Jurkat, Clone E6-1 (cell line): ENCODE data around the gene CUL9.

ENCODE experiments used
- DNase-seq: peaks from one replicate; pipeline ENCODE4 v3.0.0-alpha.2; 2011; ENCODE audit warnings: low read depth, low spot score
- H3K4me3 ChIP-seq: 2 replicates; pipeline ENCODE4 v1.5.1; 2011; ENCODE audit warnings: mild to moderate bottlenecking, low read length, control low read depth, moderate library complexity

Gene CUL9

DNA sequence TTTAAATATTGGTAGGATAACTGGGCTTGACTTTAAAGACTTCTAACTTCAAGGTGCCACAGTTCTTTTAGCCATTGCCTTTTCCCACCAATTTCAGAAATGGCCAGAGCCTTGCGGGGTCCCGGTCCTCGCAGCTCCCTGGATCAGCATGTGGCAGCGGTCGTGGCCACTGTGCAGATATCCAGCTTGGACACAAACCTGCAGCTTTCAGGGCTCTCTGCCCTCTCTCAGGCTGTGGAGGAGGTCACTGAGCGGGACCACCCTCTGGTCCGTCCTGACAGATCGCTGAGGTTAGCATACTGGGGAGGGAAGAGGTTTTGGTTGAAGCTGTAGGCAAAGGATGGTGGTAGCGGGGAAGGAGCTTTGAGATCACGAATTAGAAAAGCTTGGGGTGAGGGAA, 6.4 kb downstream of the CUL9 start:
- H3K4me3 ChIP-seq = no peak overlapping the region
- DNase-seq = no peak

DNA sequence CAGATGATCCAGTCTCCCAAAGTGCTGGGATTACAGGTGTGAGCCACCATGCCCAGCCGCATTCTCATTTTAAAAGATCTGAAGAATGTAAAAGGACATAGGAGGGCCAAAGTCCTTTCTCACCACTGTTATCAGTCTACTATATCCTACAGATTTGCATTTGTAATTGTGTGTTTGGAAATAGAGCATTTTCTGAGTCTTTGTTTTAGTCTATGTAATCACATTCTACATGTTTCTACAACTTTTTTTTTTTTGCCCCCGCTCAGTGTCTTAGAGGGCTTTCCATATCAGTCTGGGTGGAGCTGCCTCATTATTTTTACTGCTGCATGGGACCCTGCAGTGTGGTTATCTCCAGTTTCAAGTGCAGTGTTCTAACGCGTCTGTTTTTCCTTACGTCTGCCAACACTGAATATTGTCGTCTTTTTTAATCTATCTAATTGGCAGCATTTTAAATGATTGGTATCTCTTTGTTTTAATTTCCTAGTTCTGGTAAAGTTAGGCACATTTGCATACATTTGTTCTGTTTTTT, 7.8 kb downstream of the CUL9 start:
- DNase-seq = no peak
- H3K4me3 ChIP-seq = no peak overlapping the region

DNA sequence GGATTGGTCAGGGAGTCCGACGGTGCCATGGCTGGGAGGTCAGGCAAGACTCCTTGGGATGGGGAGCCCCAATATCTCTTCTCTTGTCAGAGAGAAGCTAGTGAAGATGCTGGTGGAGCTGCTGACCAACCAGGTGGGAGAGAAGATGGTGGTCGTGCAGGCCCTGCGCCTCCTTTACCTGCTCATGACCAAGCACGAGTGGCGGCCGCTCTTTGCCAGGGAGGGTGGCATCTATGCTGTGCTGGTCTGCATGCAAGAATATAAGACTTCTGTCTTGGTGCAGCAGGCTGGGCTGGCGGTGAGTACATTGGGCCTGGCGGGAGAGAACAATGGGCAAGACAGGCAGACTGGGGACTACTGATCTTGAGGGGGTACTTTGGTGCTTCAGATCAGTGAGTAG, 10.9 kb downstream of the CUL9 start:
- H3K4me3 ChIP-seq = no peak overlapping the region
- DNase-seq = no peak

DNA sequence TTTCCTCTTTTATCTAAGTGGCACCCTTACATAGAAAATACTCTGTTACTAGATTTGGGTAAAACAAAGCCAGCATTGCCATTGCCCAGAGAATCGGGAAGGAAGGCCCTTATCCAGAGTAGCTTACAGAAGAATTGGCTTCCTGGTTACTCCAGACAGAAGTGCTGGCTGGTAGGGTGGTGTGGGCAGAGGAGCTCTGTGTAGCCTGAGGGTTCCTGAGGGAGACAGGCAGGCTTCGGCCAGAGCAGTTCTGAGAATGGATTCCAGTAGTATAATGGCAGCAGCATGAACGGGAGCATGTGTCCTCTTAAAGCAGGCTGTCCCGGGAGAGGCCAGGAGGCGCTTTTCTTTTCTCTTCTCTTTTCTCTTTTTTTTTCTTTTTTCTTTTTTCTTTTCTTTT, 11.9 kb downstream of the CUL9 start:
- no peak overlapping the region for H3K4me3 ChIP-seq
- no peak for DNase-seq

DNA sequence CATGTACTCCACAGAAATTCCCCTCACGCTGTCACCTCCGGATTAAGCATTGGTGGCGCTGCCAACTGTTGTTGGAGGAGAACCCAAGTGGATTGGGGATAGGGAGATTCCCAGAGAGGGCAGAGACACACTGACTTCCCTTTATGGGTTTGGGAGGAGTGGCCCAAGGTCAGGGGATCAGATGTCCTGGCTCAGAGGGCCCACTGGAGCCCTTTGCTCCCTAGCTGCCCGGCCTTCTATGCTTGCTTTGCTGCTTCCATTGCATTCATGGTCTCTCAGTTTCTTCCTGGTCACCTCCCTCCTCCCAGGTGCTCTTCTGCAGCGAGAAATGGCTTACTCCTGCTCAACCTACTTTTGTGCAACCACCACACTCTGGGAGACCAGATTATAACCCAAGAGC, 14.3 kb downstream of the CUL9 start:
- no peak overlapping the region for H3K4me3 ChIP-seq
- no peak for DNase-seq

DNA sequence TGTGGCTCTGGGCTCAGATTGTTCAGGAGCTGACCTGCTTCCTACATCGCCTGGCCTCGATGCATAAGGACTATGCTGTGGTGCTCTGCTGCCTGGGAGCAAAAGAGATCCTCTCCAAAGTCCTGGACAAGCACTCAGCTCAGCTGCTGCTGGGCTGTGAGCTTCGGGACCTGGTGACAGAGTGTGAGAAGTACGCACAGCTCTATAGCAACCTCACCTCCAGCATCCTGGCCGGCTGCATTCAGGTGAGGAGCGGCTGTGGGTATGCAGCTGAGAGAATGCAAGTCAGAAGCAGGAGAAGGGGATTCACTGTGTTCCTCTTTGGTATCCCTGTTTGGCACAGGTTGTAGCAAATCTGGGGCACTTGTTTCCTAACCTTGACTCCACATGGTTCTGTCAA, 17.9 kb downstream of the CUL9 start:
- no peak for DNase-seq
- H3K4me3 ChIP-seq = no peak overlapping the region

DNA sequence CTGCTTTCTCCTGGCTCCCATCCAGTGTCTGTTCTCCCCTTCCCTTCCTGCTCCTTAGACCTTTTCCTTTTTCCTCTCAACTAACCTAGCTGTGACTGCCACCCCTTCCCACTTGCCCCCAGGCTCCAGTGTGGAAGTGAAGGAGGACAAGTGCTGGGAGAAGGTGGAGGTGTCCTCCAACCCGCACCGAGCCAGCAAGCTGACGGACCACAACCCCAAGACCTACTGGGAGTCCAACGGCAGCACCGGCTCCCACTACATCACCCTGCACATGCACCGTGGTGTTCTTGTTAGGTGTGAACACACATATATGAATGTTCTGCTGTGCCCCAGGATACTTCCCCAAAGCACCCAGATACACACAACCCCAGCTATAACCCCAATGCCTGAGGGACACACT, 18.5 kb downstream of the CUL9 start:
- no peak for DNase-seq
- no peak overlapping the region for H3K4me3 ChIP-seq

DNA sequence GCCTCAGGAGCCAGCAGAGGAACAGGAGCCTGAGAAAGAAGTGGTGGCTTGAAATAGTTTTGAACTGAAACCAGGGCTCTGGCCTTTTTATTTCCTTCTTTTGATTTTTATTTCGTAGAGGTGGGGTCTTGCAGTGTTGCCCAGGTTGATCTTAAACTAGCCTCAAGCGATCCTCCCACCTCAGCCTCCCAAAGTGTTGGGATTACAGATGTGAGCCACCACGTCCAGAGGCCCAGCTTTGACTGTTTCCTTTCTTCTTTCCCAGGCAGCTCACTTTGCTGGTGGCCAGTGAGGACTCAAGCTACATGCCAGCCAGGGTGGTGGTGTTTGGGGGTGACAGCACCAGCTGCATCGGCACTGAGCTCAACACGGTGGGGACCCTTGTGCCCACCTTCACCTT, 20.5 kb downstream of the CUL9 start:
- H3K4me3 ChIP-seq = no peak overlapping the region
- no peak for DNase-seq

DNA sequence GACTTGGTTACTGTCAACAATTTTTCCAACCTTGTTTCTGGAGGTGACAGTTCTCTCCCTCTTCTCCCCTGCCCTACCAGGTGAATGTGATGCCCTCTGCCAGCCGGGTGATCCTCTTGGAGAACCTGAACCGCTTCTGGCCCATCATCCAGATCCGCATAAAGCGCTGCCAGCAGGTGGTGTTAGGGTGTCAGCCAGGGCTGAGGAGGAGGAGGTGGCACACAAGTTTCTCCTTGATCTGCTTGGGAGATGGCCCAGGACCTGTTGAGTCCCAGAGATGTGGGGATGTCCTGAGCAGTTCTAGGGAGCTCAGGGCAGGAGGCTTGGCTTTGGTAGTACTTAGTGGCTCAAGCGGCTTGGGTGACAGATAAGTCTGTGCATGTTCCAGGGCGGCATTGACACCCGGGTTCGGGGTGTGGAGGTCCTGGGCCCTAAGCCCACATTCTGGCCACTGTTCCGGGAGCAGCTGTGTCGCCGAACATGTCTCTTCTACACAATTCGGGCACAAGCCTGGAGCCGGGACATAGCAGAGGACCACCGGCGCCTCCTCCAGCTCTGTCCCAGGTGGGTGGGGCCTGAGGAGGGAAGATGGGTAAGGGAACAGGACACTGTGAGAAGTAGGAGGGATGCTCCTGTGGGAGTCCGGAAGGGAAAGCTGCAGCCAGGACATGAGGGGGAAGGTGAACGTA, 21.2 kb downstream of the CUL9 start:
- DNase-seq = no peak
- no peak overlapping the region for H3K4me3 ChIP-seq

DNA sequence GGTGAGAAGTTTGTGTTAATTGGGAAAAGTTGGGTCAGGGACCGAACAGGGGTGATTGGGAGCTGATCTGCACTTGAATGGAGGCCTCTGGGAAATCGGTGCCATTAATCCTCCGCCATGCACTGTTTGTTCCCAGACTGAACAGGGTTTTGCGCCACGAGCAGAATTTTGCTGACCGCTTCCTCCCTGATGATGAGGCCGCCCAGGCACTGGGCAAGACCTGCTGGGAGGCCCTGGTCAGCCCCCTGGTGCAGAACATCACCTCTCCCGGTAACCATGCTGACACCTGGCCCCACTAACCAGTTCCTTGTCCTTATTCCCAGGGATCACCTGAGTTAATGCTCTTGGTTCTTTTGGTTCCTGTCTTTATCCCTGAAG, 21.7 kb downstream of the CUL9 start:
- no peak for DNase-seq
- no peak overlapping the region for H3K4me3 ChIP-seq

DNA sequence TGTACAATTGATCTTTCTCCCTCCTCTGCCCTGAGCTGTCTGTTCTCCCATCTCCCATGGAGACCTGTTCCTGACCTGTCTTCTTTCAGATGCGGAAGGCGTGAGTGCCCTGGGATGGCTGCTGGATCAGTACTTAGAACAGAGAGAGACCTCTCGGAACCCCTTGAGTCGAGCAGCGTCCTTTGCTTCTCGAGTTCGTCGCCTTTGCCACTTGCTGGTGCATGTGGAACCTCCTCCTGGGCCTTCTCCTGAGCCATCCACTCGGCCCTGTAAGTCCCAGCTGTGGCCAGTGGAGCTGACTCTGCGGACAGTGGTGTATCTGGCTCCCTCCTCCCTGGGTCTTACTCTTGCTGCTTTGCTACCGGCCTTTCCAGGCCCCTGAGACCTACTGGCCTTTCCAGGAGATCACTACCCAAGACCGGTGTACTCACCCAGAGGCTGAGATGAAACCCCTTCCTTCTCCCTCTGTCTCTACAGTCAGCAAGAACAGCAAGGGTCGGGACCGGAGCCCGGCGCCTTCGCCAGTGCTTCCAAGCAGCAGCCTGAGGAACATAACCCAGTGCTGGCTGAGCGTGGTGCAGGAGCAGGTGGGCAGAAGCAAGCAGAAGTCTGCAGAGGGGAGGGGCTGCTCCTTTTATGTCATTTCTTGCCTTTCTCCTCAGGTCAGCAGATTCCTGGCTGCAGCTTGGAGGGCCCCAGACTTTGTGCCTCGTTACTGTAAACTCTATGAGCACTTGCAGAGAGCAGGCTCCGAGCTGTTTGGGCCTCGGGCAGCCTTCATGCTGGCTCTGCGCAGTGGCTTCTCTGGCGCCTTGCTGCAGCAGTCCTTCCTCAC, 22.5 kb downstream of the CUL9 start:
- no peak for DNase-seq
- no peak overlapping the region for H3K4me3 ChIP-seq

DNA sequence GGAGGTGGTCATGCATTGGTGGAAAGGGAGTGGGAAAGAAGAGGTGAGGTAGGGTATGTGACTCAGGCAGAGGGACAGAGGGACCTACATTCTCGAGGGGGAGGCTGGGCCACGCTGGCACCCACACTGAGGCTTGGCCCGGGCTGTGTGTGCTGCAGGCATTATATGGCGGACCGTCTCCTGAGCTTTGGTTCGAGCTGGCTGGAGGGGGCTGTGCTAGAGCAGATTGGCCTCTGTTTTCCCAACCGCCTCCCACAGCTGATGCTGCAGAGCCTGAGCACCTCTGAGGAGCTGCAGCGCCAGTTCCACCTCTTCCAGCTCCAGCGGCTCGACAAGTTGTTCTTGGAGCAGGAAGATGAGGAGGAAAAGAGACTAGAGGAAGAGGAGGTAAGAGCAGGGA, 23.9 kb downstream of the CUL9 start:
- H3K4me3 ChIP-seq = no peak overlapping the region
- DNase-seq = no peak

DNA sequence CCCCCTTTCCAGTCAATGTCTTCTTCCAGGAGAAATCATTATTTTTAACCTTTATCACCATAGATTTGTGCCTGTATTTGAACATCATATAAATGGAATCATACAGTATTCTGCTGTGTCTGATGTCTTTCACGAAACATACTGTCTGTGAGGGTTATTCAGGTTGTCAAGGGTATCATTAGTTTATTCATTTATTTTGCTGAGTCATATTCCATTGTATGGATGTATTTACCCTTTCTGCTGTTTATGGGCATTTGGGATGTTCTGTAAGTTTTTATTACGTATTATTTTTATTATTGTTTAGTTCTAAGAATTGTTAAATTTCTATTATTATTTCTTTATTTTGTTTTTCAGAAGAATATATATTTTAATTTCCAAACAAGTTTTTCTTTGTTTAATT, 25.3 kb downstream of the CUL9 start:
- no peak overlapping the region for H3K4me3 ChIP-seq
- DNase-seq = no peak

DNA sequence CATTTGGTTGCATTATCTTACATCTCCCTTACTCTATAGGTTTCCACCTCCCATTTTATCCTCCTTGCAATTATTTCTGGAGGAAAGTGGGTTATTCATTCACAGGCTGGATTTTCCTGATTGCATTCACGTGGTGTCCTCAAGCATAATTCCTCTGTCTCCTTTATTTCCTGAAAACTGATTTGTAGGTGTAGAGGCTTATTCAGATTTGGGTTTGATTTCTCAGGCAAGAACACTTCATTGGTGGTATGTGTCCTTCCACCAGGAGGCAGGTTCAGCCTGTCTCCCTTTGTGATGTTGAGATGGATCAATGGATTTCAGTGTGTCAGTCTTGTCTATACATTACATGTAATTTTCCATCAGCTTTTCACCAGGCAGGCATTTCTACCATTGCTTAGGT, 30.0 kb downstream of the CUL9 start:
- DNase-seq = no peak
- no peak overlapping the region for H3K4me3 ChIP-seq

DNA sequence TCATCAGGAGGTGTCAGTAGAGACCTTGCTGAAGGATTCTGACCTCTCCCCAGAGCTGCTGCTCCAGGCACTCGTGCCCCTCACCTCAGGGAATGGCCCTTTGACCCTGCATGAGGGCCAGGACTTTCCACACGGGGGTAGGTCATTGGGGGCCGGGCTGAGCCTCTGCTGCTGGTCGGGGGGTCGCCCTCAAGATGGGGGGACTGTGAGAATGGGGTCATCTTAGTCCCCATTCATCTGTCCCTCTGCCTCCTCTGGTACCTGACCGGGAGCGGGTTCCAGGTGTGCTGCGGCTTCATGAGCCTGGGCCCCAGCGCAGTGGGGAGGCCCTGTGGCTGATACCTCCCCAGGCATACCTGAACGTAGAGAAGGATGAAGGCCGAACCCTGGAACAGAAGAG, 31.4 kb downstream of the CUL9 start:
- DNase-seq = no peak
- no peak overlapping the region for H3K4me3 ChIP-seq

DNA sequence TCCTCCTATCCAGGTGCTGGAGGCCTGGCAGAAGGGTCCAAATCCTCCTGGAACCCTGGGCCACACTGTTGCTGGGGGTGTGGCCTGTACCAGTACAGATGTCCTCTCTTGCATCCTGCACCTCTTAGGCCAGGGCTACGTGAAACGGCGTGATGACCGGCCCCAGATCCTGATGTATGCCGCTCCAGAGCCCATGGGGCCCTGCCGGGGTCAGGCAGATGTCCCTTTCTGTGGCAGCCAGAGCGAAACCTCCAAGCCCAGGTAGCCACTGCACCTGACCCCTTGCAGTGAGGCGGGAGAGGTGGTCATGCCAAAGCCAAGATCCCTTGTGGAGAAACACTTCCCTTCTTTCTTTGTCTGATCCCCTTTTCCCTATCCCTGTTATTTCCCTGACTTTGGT, 33.1 kb downstream of the CUL9 start:
- DNase-seq = no peak
- H3K4me3 ChIP-seq = no peak overlapping the region

DNA sequence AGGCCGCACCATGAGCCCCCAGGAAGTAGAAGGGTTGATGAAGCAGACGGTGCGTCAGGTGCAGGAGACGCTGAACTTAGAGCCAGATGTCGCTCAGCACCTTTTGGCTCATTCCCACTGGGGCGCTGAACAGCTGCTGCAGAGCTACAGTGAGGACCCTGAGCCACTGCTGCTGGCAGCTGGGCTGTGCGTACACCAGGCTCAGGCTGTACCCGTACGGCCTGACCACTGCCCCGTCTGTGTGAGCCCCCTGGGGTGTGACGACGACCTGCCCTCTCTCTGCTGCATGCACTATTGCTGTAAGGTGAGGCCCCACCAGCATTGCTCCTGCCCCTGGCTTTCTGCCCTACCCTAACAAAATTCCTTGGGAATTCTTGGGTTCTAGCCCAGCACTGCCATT, 34.2 kb downstream of the CUL9 start:
- DNase-seq = no peak
- no peak overlapping the region for H3K4me3 ChIP-seq

DNA sequence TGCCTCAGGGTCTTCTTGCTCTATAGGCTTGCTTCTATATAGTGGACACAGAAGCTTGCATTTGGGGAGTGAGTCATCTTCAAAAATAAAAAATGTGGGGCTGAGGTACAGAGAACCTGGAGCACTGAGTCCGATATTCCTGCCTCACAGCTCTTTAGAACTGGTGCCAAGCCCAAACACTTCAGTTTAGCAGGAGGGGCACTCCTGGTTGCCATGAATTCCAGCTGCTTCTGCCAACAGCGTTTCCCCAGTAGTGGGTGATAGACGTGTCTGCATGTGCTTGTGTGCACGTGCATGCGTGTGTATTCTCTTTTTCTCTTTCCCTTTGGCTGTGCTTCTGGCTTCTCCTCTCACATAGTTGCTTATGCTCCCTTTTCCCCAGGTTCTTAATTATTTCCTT, 35.4 kb downstream of the CUL9 start:
- no peak overlapping the region for H3K4me3 ChIP-seq
- no peak for DNase-seq

DNA sequence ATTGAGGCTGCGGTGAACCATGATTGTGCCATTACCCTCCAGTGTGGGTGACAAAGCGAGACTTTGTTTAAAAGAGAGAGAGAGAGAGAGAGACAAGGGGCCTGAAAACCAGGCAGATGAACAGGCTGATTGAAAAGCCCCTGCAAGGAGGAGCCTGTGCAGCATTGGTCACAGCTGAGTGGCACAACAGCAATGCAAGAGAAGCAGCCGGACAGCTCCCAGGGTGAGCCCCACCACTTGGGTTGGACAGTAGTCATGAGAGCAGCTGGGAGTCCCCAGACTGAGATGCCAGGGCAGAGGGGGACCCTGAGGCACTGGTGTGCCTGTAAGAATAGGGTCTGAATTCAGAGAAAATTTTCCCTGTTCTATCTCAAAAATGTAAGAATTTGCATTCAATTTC, 37.1 kb downstream of the CUL9 start:
- no peak overlapping the region for H3K4me3 ChIP-seq
- DNase-seq = no peak

DNA sequence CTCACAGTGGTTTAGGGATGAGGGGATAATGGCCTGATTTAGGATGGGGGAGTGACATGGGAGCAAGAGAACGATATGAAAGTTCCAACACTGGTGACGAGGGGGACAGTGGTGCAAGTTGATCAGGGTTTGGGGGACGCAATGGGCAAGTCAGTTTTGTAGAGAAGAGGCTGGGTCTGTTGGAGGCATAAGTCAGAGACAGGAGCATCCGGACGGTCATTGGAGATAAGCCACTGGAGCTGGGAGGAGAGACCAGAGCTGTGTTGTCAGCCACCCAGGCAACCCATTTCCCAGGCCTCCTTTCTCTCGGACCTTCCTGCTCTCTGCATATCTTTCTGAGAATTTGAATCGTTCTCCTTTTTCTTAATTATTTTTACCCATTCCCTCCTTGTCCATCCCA, 37.8 kb downstream of the CUL9 start:
- no peak for DNase-seq
- H3K4me3 ChIP-seq = no peak overlapping the region

DNA sequence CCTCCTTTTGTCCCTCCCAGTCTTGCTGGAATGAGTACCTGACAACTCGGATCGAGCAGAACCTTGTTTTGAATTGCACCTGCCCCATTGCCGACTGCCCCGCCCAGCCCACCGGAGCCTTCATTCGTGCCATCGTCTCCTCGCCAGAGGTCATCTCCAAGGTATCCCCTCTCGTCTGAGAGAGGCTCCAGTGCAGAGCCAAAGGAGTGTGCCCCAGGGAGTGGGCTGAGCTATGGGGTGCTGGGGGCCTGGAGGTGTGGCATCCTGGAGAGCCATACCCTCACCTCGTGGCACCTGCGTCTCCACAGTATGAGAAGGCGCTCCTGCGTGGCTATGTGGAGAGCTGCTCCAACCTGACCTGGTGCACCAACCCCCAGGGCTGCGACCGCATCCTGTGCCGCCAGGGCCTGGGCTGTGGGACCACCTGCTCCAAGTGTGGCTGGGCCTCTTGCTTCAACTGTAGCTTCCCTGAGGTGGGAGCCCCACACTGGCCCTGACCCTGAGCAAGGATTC, 38.5 kb downstream of the CUL9 start:
- no peak for DNase-seq
- no peak overlapping the region for H3K4me3 ChIP-seq
